NCI-H1105 treated with DMSO at 0.1 percent for 48 hours (cell line): ENCODE results near the gene SIVA1.

Experiments
- DNase-seq: peaks from one replicate; lab custom pipeline; 2025; lab: John Stamatoyannopoulos, UW

SIVA1 gene

DNA sequence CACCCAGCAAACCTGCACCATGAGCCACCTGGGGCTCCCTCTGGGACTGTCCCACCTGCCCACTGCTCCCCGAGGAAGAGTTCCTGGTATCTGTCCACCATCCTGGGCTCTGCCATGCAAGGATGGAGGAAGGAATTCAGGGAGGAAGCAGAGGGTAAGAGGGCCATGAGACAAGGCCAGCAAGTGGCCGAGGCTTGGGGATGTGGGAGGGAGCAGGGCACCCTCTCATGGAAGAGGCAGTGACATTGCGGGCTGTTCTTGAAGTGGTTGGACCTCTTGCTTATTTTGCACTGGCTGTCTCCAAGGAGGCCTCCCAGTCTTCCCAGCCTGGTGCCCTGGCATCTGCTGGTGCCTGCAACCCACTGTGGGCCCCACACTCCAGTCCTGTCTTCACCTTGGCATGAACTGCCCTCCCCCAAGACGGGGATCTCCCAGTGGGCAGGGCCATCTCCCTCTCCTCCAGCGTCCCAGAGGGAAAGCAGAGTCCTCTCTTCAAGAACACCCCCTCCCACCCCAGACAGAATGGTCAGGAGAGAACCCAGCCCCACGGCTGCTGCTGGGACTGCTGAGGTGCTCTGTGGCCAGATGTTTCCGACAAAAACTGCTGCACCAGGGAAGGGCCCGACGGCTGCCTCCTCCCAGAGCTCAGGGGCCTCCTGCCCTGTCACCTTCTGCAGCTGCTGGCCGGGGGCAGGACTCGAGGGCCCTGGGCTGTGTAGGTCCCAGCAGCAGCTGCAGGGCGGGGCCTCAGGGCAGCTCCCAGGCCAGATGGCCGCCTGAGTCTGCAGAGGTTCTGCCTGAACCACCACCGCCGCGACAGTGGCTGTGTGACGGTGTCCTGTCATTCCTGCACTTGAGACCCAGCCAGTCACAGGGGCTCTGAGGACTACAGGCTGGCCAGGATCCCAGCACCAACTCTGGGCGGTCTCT lies 44.4 kb downstream of the SIVA1 start:
- DNase-seq: no peak

GRCh38 chr14:104798300-104799243 lies 45.6 kb downstream of the SIVA1 start:
- DNase-seq: no peak

DNA sequence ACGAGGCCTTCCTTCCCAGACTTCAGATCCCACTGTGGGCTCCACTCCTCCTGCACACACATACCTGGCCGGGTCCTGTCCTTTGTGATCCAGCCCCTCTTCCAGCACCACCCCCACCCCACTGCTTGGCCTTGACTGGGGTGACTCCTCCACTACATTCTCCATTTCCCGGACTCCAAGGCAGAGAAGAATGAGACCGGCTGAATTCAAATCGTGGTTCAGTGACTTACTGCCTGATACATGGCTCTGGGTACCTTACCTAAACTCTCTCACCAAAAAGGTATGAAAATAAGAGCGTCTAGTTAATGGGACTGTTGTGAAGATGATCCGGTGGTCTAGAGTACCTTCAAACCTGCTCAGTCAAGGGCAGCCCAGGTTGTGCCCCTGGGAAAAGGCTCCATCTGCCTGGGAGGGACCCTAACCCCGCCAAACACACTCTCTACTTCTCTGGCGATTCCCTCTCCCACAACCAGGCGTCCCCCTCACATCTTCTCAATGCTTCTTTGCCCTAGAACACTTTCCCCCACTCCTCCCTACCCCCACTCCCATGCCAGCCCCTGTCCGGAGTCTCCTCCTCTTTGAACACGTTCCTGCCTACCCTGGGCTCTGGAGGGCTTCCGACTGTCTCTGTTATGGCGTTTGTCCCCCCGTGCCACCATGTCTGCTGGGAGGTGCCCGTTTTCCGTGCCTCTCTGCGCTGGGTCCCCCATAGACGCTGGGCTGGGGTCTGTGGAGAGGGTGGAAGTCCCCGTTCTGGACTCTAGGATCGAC lies 46.5 kb downstream of the SIVA1 start:
- DNase-seq: no peak

DNA sequence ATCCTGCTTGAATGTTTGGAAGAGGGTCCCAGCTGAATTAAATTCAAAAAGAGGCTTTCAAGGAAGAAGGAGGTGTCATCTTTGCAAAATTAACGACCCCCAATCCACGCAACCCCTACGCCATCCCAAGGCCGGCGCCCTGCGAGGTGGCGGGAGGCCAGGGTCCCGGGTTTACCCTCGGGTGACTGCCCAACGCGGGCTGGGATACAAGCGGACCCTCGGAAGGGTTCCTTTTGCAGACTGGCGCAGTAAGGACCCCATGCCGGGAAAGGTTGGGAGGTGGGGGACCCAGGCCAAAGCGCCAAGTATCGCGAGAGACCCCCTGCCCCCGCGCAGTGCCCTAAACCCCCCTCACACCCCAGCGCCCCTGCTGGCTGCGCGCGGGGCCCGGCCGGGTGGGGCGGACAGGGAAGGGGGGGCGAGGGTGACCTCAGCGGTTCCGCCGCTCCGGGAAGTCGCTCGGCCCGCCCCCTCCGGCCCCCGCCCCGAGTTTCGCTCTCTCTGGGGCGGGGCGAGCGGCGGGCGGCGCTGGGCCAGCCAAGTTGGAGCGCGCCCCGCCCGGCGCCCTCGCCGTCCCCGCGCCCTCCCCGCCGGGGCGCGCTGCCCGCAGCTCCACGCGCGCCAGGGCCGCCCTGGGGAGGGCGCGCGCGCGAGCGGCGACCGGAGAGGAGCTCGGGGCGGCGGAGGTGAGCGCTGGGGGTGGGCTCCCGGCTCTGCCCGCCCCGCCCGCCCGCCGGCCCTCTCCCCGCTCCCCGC lies 47.2 kb downstream of the SIVA1 start:
- no peak for DNase-seq

DNA sequence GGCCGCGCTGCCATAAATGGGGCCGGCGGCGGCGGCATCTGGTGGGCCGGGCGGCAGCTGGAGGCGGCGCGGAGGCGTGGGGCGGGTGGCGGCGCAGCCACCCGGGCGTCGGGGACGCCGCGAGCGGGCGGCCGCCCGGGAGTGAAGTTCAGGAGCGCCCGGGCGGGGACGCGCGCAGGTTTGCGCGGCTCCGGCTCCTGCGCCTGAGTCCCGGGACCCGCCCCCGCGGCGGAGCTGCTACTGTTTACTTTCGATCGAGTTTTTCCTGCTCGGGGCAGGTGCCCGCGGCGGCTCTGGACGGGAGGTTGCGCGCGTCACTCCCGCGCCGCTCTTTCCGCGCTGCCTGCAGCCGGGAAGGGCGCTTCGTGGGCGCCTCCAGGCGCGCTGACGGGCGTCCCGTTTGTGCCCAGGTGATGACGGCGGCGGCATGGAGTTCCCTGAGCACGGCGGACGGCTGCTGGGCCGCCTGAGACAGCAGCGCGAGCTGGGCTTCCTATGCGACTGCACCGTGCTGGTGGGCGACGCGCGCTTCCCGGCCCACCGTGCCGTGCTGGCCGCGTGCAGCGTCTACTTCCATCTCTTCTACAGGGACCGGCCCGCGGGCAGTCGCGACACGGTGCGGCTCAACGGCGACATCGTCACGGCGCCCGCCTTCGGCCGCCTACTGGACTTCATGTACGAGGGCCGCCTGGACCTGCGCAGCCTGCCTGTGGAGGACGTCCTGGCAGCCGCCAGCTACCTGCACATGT lies 48.0 kb downstream of the SIVA1 start, which contains the start of gene ZBTB42:
ZBTB42 (plus strand) TSS at position 331 of the 749 bp plus-strand sequence; CDS start at position 428, 97 bp downstream.
- DNase-seq: peak; percentile 36

GRCh38 chr14:104801520-104802393 lies 48.8 kb downstream of the SIVA1 start:
- DNase-seq: no peak

- DNase-seq: no peak
Observed at GRCh38 chr14:104802394-104803184, 49.6 kb downstream of the SIVA1 start.

GRCh38 chr14:104803280-104803911 lies 50.4 kb downstream of the SIVA1 start:
- no peak for DNase-seq

DNA sequence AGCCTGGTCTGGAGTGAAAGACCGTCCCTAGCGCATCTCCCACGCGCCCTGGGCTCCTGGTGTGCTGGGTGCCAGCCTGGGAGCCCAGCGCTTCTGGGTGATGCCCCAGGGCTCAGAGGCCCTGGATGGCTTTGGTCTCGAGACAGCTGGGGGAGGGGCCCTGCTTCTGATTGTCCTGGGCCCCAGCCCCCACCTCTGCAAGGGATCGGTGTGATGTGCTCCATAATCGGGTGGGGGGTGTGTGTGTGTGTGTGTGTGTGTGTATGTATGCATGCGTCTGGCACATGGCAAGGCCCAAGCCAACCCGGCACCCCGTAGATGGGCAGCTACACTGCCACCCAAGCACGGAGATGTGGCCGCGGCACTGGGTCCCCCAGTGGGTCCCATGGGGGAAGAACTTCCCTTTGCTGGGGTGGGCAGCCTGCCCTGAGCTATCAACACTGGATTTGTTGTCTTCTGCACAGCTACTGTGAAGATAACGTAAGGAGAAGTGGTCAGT lies 51.0 kb downstream of the SIVA1 start:
- DNase-seq: no peak

DNA sequence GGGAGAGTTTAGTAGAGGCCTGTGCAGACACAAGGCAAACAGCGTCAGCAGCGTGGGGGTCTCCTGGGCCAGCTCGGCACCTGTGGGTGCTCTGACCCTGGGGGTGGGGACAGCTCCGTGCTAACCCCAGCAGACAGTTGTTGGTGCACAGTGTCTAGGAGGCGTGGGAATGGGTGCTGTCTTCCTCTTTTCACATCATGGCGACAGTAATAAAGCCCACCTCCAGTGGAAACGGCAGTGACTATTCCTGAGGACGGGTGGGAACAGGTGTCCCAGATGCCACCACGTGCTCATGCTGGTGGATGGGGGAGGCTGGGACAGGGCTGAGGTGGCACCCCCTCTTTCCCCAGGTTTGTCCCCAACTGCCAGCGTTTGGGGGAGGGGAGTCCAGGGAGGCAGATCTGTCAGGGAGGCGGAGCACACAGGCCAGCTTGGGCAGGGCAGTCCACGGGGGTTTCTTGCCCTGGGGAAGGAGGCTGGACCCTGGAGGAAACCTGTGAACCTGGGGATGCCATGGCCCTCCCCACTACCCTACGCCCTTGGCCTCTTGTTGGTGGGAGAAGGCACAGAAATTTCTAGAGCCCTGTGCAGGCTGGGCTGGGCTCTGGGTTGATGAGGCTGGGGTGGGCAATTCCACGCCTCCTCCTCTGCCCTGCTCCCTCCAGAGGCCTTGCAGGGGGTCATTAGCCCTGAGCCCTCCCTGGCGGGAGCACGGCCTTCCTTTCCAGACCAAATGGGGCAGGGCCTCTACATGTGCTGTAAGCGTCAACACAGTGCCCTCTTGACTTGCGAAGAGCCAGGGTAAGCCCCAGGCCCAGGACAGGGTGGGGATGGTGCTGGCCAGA lies 51.8 kb downstream of the SIVA1 start:
- no peak for DNase-seq

DNA sequence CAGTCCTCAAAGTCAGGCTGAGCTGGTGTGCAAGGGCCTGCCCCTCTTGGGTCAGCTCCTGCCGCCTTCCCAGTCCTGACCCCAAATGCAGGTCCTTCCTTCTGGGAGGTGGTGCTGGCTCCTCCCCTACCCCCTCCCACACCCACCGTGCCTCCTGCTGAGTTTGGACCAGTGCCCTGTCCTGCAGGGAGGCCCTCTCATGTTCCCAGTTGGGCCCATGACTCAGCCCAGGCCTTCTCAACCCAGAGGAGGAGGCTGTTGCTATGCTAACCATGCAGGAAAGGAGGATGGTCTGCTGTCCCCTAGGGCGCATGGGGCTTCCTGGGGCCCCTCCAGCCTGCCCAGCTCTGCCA lies 52.4 kb downstream of the SIVA1 start:
- no peak for DNase-seq

DNA sequence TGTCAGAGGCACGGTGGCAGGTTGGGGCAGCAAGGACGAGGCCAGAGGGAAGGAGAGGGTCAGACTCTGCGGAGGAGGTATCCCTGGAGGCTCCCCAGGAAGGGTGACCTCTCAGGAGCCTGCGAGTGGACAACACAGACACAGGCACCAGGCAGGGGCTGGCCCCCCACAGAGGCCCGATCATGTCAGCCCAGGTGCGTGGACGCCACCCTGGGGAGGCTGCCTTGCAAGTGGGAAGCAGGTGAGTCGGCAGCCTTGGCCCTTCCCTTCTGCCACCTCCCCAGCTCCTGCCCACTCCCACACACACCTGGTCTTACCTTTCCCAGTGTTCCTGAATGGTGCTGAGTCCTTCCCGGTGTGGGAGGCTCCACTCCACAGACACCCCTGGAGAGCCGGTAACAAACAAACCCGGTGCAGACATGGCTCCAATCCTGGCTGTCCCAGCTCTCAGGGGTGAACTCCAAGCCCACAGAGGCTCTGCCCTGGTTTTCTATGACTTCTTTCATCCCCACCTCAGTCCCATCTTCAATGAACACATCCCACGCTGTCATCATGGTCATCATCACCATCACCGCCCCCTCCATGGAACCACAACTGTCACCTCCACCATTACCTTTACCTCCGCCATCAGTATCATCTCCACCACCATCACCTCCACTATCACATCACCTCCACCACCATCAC lies 53.1 kb downstream of the SIVA1 start:
- DNase-seq: no peak

- DNase-seq: no peak
Observed at GRCh38 chr14:104806625-104807465, 53.9 kb downstream of the SIVA1 start.

DNA sequence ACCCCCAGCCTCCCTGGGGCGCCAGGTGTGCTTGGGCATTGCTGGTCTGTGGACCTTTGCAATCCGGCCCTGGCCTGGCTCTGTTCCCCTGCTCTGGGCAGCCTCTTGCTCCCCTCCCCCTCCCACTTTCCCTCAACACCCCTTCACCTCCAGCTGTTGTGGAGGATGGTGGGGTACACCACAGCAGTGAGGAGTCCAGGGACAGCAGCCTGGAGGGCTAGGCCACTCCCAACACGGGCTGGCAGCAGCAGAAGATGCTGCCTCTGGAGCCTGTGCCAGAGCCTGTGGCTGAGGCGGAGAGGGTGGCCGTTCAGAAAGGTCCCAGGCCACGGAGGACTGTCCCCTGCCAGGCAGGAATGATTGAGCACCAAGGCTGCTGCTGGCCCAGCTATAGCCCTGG lies 55.5 kb downstream of the SIVA1 start:
- no peak for DNase-seq
